Bronchial epithelial cell (primary cell): Measurements from ENCODE around the gene FSIP1. TPM values are rescaled to one million over a fixed set of nuclear protein-coding genes. Genes with fewer than 3 reads are reported as not detected.

Source experiments
- DNase-seq: peaks from one replicate; pipeline ENCODE4 v3.0.0-alpha.2; 2010; ENCODE audit warnings: low read depth
- FAIRE-seq: peaks from 2 replicates; lab custom pipeline; 2011; peaks lifted over from hg19 to GRCh38; lab: Jason Lieb, UNC
- H3K27me3 ChIP-seq: 2 replicates; pipeline ENCODE4 v1.5.1; 2011; ENCODE audit warnings: low read length; ENCODE audit not compliant: control insufficient read depth, insufficient read depth
- H3K36me3 ChIP-seq: 2 replicates; pipeline ENCODE4 v1.5.1; 2011; ENCODE audit warnings: low read length; ENCODE audit not compliant: control insufficient read depth, insufficient read depth
- H3K4me3 ChIP-seq: 2 replicates; pipeline ENCODE4 v1.5.1; 2011; ENCODE audit warnings: mild to moderate bottlenecking, low read depth, low read length, control low read depth
- total RNA-seq: library from RNA; depleted of rRNA; stranded (reverse); fragments of >200 nt; gene quantifications from 2 replicates; pipeline ENCODE4 v1.2.1, GENCODE V29; 2014
- TF ChIP-seq, protein P1 (sequence below): IDR thresholded peaks from 2 replicates; pipeline ENCODE4 v1.5.1; 2011; ENCODE audit warnings: mild to moderate bottlenecking, moderate library complexity, low read length, control low read depth, inconsistent platforms; ENCODE audit not compliant: insufficient read depth, severe bottlenecking

FSIP1 gene
- total RNA-seq, 1 donor from 2014 or later = 9.5 TPM

DNA sequence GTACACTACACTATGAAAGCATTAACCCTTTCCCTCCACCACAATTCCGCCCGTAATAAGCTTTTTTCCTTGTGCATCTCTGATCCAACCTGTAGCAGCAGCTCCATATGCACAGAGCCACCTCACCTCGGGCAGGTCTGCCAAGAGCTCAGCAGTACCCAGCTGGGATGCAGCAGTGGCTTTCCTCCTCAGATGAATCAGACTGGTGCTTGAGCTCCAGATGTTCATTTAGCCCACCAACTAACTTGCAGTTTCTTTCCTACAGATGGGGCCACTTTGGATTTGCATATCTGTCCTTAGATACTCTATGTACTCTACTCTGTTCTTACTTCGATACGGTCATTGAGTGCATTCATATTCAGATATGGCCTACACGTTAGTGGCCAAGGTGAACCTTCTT is 14.8 kb upstream of the FSIP1 start:
- no peaks in the 10 kb centered on the region for H3K36me3 ChIP-seq
- DNase-seq (no peak), FAIRE-seq (no peak)
- TF ChIP-seq, protein P1, sequence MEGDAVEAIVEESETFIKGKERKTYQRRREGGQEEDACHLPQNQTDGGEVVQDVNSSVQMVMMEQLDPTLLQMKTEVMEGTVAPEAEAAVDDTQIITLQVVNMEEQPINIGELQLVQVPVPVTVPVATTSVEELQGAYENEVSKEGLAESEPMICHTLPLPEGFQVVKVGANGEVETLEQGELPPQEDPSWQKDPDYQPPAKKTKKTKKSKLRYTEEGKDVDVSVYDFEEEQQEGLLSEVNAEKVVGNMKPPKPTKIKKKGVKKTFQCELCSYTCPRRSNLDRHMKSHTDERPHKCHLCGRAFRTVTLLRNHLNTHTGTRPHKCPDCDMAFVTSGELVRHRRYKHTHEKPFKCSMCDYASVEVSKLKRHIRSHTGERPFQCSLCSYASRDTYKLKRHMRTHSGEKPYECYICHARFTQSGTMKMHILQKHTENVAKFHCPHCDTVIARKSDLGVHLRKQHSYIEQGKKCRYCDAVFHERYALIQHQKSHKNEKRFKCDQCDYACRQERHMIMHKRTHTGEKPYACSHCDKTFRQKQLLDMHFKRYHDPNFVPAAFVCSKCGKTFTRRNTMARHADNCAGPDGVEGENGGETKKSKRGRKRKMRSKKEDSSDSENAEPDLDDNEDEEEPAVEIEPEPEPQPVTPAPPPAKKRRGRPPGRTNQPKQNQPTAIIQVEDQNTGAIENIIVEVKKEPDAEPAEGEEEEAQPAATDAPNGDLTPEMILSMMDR = no peak
- no peaks in the 10 kb centered on the region for H3K27me3 ChIP-seq
- no peak overlapping the region for H3K4me3 ChIP-seq

DNA sequence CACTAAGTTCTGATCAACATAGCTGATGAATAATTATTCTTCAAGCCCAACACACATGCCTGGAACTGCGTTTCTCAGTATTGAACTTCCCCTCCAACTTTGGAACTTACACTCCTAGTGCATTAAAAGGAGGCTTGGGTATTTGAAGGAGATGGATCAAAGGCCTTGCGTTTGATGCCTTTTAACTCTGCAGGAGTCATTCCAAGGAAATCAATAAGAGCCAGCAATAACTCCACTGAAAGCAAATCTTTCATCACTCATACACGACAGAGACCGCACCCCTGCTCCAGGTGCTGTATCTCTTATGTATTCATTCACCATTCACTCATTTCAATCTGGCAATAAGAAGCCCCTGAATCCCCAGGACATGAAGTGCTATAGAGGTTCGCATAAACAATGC is 14.0 kb upstream of the FSIP1 start:
- DNase-seq (no peak), FAIRE-seq (no peak)
- Histone ChIP-seq H3K27me3 (no peaks in the 10 kb centered on the region), H3K36me3 (no peaks in the 10 kb centered on the region), H3K4me3 (no peak overlapping the region)
- TF ChIP-seq, protein P1 = no peak

DNA sequence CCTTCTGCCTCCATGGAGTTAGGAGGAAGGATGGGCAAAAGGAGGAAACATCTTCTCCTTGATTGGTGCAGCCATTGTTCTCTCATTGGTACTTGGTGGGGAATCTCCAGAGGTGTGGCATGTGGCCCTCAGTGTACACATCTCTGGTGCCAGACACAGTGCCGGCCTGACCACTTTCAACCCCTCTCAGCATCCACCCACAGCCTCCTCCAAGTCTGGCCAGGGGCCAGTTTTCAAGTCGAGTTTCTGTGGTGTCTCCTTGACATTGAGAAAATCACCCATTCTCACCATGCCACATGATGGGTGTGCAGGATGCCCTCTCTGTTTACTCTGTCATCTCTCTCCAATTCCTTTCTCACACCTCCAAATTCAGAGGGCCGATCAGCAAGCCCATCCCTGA is 12.8 kb upstream of the FSIP1 start:
- Histone ChIP-seq H3K4me3 (no peak overlapping the region), H3K27me3 (no peaks in the 10 kb centered on the region), H3K36me3 (no peaks in the 10 kb centered on the region)
- TF ChIP-seq, protein P1 = no peak
- no peak for DNase-seq
- FAIRE-seq = no peak

DNA sequence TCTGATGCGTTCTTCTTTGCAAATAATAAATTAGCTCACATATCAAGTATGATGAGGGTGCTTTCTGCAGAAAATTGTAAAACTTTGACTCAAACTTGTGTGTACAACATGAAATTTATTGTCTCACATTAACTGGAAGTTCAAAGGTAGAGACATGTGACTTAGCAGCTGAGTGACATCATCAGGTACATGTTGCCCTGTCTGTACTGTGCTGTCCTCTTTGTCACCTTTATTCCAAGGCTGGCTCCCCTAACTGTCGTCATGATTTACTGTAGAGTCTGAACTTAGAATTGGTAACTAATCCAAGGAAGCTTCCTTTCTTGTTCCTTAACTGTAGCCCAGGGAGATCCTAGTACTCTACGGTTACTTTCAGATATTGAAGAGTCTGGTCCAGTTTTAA is 12.3 kb upstream of the FSIP1 start:
- H3K4me3 ChIP-seq = no peak overlapping the region
- TF ChIP-seq, protein P1 = no peak
- no peaks in the 10 kb centered on the region for H3K36me3 ChIP-seq
- DNase-seq (no peak), FAIRE-seq (no peak)
- no peaks in the 10 kb centered on the region for H3K27me3 ChIP-seq

DNA sequence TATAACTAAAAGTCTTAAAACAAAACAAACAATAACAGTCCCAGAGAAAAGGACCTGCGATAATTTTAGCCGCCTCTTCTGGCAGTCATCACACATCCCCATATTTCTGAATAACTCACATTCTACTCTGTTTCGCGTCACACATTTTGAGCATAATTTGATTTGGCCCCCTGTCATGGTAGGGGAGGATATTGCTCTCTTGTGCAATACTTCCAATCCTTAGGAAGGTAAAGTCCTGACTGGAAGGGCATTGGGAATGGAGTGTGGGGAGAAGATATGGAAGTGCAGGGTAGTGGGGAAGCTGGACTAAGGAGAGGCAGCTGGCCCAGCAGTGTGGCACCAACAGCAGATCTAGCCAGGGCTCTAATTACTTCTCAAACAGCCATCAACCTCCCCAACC is 11.3 kb upstream of the FSIP1 start:
- Histone ChIP-seq H3K4me3 (no peak overlapping the region), H3K36me3 (no peaks in the 10 kb centered on the region), H3K27me3 (no peaks in the 10 kb centered on the region)
- FAIRE-seq (no peak), DNase-seq (no peak)
- TF ChIP-seq, protein P1 = no peak

DNA sequence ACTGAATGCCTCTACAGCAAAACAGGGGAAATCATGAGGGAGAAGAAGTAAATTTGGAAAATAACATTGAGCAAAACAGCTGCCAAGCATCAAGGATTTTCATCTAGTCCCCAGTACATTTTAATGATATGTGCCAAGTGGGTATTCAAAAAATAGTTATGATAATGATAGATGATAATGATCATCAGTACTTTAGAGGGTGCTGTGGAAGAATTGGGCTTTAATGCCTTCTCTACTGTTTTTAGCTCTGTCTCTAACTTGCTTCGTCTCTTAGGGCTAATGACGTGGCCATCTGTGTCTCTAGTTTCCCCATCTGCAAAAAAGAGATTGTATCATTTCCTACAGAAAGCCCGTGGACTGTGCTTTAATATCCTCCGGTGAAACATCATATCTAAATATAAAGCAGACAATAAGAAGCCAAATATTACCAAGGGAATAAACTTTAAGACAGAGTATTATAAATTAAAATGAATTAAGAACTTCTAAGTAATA is 10.2 kb upstream of the FSIP1 start:
- no peak for FAIRE-seq
- no peak for DNase-seq
- H3K4me3 ChIP-seq = no peak overlapping the region
- H3K36me3 ChIP-seq = no peaks in the 10 kb centered on the region
- TF ChIP-seq, protein P1 = no peak
- H3K27me3 ChIP-seq = no peaks in the 10 kb centered on the region
